Adrenal gland (tissue), 12 donors: Measurements from ENCODE around the gene PKD2L2. TPM values are rescaled to one million over a fixed set of nuclear protein-coding genes. Genes with fewer than 3 reads are reported as not detected.

Source experiments
- DNase-seq, 7 donors: peaks; one replicate each; pipeline ENCODE4 v3.0.0-alpha.2; 2019 to 2020
- H3K27ac ChIP-seq, 5 donors: fragments of 200-600 bp; sonication (generic) in 4 of 5; 1 replicate in 3 of 5; 2 replicates in 2 of 5; pipeline versions ENCODE4 v1.5.1 to v1.8.0; 2016 to 2020; ENCODE audit warnings: mild to moderate bottlenecking in 1 of 5
- H3K27me3 ChIP-seq: fragments of 200-600 bp; 2 replicates; pipeline ENCODE4 v1.8.0; 2021
- H3K36me3 ChIP-seq, 2 donors: fragments of 200-600 bp; replicated peaks in 1 of 2; 1 replicate in 1 of 2; 2 replicates in 1 of 2; pipeline versions ENCODE4 v1.5.1 to v1.8.0; 2018 to 2022
- H3K4me1 ChIP-seq, 2 donors: fragments of 200-600 bp; replicated peaks in 1 of 2; 1 replicate in 1 of 2; 2 replicates in 1 of 2; pipeline versions ENCODE4 v1.5.1 to v1.8.0; 2018 to 2021
- H3K4me3 ChIP-seq, 4 donors: fragments of 200-600 bp; sonication (generic) in 3 of 4; one replicate each; pipeline ENCODE4 v1.5.1; 2016 to 2018
- H3K9me3 ChIP-seq, 3 donors: fragments of 200-600 bp; sonication (generic) in 1 of 3; replicated peaks in 1 of 3; 1 replicate in 2 of 3; 2 replicates in 1 of 3; pipeline versions ENCODE4 v1.5.1 to v1.8.0; 2016 to 2021
- CTCF ChIP-seq, 6 experiments: fragments of 450-650 bp in 4 of 6; fragments of 200-600 bp in 2 of 6; sonication (generic) in 1 of 6; IDR thresholded peaks; 1 replicate in 5 of 6; 2 replicates in 1 of 6; pipeline versions ENCODE4 v1.5.1 to v1.8.0; 2016 to 2021; ENCODE audit warnings: antibody characterized with exemption in 6 of 6, mild to moderate bottlenecking in 2 of 6, moderate library complexity in 1 of 6
- POLR2A ChIP-seq, 2 donors: fragments of 450-650 bp; IDR thresholded peaks; one replicate each; pipeline ENCODE4 v1.6.1; 2017; ENCODE audit warnings: antibody characterized with exemption in 2 of 2, mild to moderate bottlenecking in 2 of 2, moderate library complexity in 1 of 2
- WGBS, 4 donors: extraction: QIAGEN DNeasy Blood & Tissue Kit in 2 of 4; methylation state at CpG; one replicate each; pipeline versions ENCODE4 v1.1.5 to v1.1.7; 2013 to 2017; 5-methylcytosine and 5-hydroxymethylcytosine counted together
- intact Hi-C, 2 donors: fragments of 100-400 bp; cut with DNase I; formaldehyde crosslinking; loops; one replicate each; pipeline versions ENCODE4 v1.14.1 to v1.15.0; 2022 to 2023
- polyA plus RNA-seq, 3 donors: library from polyadenylated mRNA; stranded (reverse); fragments of 200-250 nt in 2 of 3; fragments of 350-450 nt in 1 of 3; fragmentation: Illumina TruSeq in 1 of 3; extraction: RNeasy Lipid Tissue Mini Kit (QIAGEN cat#74804) in 1 of 3; gene quantifications; one replicate each; pipeline ENCODE4 v1.2.3, GENCODE V29; 2013 to 2014
- total RNA-seq, 9 donors: library from RNA; depleted of rRNA in 4 of 9; stranded (reverse); fragments of >200 nt in 4 of 9; fragments of 120-200 nt in 1 of 9; fragmentation: NEBNext Ultra II Directional in 1 of 9; extraction: Animal tissue kit (Norgen Biotek cat#: 25700) in 1 of 9; gene quantifications; one replicate each; pipeline versions ENCODE4 v1.1.0 to v1.2.4, GENCODE V29; 2013 to 2023
- donor health status: healthy with polysubstance abuse.
- donor health status: Bipolar disorder and iron deficiency.
- donor health status: DM: yes; HTN: yes; CAD: no.
- donor health status: DM: no; HTN: no; CAD: no.
- donor health status: DM: no; HTN: no; CAD: no.
- donor health status: DM: yes; HTN: yes; CAD: no.

Gene PKD2L2
- total and polyA plus RNA-seq, 12 donors = 0.14 to 0.66 (median 0.46) TPM; not detected in 5

GRCh38 chr5:137867664-137868063 lies 21.6 kb upstream of the PKD2L2 start, which contains the start of gene MYOT:
MYOT (plus strand) TSS chr5:137867860; CDS start chr5:137870652, 2,792 bp downstream.
- Histone ChIP-seq H3K36me3 (no peaks in the 10 kb centered on the region), H3K27ac (no peak within 1 kb of the TSS), H3K9me3 (peaks cover 0 to 8% (median 0%) of the 10 kb centered on the region in 3 donors), H3K4me1 (no peaks in the 10 kb centered on the region), H3K27me3 (no peaks in the 10 kb centered on the region), H3K4me3 (no peak within 1 kb of the TSS)
- intact Hi-C loops = no loop called here
- DNase-seq = no peak
- no peak for TF ChIP-seq CTCF (IDR thresholded peaks at IDR 0.05)
- TF ChIP-seq POLR2A (IDR thresholded peaks at IDR 0.05) = no peak
- 76 to 82% (median 78%) methylated on average over 3 of the region's 3 CpGs for WGBS, 4 donors

GRCh38 chr5:137870647-137871339 lies 18.5 kb upstream of the PKD2L2 start:
- DNase-seq = no peak
- no peak for TF ChIP-seq CTCF (IDR thresholded peaks at IDR 0.05)
- H3K27me3 ChIP-seq = no peaks in the 10 kb centered on the region
- no peaks in the 10 kb centered on the region for H3K36me3 ChIP-seq
- intact Hi-C loops = no loop called here
- 94 to 99% (median 98%) methylated on average over 7 of the region's 7 CpGs for WGBS, 4 donors
- H3K4me3 ChIP-seq = no peak overlapping the region
- no peaks in the 10 kb centered on the region for H3K4me1 ChIP-seq
- H3K9me3 ChIP-seq = peaks cover 0 to 8% (median 0%) of the 10 kb centered on the region in 3 donors
- H3K27ac ChIP-seq = no peak overlapping the region

GRCh38 chr5:137871571-137871970 lies 17.7 kb upstream of the PKD2L2 start:
- Histone ChIP-seq H3K36me3 (no peaks in the 10 kb centered on the region), H3K4me3 (no peak overlapping the region), H3K9me3 (peaks cover 0 to 8% (median 0%) of the 10 kb centered on the region in 3 donors), H3K27me3 (no peaks in the 10 kb centered on the region), H3K4me1 (no peaks in the 10 kb centered on the region), H3K27ac (no peak overlapping the region)
- TF ChIP-seq POLR2A (IDR thresholded peaks at IDR 0.05) = no peak
- no peak for TF ChIP-seq CTCF (IDR thresholded peaks at IDR 0.05)
- intact Hi-C loops = no loop called here
- 95 to 97% (median 96%) methylated on average over 3 of the region's 3 CpGs for WGBS, 4 donors
- no peak for DNase-seq

GRCh38 chr5:137872466-137872865 lies 16.8 kb upstream of the PKD2L2 start:
- WGBS, 4 donors = 89 to 92% (median 91%) methylated on average over 3 of the region's 3 CpGs
- H3K36me3 ChIP-seq = no peaks in the 10 kb centered on the region
- H3K4me3 ChIP-seq = no peak overlapping the region
- no peak overlapping the region for H3K27ac ChIP-seq
- H3K27me3 ChIP-seq = no peaks in the 10 kb centered on the region
- intact Hi-C loops = no loop called here
- no peak for TF ChIP-seq CTCF (IDR thresholded peaks at IDR 0.05)
- no peak for DNase-seq
- peaks cover 0 to 8% (median 0%) of the 10 kb centered on the region in 3 donors for H3K9me3 ChIP-seq
- no peaks in the 10 kb centered on the region for H3K4me1 ChIP-seq
